Measurements from ENCODE around the gene INSRR. TPM values are rescaled to one million over a fixed set of nuclear protein-coding genes. Genes with fewer than 3 reads are reported as not detected.

INSRR gene
- total RNA-seq, 1 experiment from 2014 or later, result 0.11 TPM

- TF ChIP-seq, protein P1, sequence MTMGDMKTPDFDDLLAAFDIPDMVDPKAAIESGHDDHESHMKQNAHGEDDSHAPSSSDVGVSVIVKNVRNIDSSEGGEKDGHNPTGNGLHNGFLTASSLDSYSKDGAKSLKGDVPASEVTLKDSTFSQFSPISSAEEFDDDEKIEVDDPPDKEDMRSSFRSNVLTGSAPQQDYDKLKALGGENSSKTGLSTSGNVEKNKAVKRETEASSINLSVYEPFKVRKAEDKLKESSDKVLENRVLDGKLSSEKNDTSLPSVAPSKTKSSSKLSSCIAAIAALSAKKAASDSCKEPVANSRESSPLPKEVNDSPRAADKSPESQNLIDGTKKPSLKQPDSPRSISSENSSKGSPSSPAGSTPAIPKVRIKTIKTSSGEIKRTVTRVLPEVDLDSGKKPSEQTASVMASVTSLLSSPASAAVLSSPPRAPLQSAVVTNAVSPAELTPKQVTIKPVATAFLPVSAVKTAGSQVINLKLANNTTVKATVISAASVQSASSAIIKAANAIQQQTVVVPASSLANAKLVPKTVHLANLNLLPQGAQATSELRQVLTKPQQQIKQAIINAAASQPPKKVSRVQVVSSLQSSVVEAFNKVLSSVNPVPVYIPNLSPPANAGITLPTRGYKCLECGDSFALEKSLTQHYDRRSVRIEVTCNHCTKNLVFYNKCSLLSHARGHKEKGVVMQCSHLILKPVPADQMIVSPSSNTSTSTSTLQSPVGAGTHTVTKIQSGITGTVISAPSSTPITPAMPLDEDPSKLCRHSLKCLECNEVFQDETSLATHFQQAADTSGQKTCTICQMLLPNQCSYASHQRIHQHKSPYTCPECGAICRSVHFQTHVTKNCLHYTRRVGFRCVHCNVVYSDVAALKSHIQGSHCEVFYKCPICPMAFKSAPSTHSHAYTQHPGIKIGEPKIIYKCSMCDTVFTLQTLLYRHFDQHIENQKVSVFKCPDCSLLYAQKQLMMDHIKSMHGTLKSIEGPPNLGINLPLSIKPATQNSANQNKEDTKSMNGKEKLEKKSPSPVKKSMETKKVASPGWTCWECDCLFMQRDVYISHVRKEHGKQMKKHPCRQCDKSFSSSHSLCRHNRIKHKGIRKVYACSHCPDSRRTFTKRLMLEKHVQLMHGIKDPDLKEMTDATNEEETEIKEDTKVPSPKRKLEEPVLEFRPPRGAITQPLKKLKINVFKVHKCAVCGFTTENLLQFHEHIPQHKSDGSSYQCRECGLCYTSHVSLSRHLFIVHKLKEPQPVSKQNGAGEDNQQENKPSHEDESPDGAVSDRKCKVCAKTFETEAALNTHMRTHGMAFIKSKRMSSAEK (CRISPR knock-in tag; IDR thresholded peaks at IDR 0.05; ENCODE audit: borderline replicate concordance), result no peak
- TF ChIP-seq, protein P2, sequence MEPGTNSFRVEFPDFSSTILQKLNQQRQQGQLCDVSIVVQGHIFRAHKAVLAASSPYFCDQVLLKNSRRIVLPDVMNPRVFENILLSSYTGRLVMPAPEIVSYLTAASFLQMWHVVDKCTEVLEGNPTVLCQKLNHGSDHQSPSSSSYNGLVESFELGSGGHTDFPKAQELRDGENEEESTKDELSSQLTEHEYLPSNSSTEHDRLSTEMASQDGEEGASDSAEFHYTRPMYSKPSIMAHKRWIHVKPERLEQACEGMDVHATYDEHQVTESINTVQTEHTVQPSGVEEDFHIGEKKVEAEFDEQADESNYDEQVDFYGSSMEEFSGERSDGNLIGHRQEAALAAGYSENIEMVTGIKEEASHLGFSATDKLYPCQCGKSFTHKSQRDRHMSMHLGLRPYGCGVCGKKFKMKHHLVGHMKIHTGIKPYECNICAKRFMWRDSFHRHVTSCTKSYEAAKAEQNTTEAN (CRISPR knock-in tag; IDR thresholded peaks at IDR 0.05), result peak; percentile 64; the same call in 1 of the 2 replicates
- TF ChIP-seq ZNF121 (CRISPR knock-in tag; IDR thresholded peaks at IDR 0.05) (0 out of 2 replicates have a peak, but pooled peaks have one; percentile 20), TEAD1 (CRISPR knock-in tag; IDR thresholded peaks at IDR 0.05) (peak; percentile 89), ZNF671 (CRISPR knock-in tag; IDR thresholded peaks at IDR 0.05) (no peak), ZNF396 (CRISPR knock-in tag; IDR thresholded peaks at IDR 0.05; ENCODE audit: borderline replicate concordance) (no peak), CREM (CRISPR knock-in tag; IDR thresholded peaks at IDR 0.05) (peak; percentile 64), ZNF138 (CRISPR knock-in tag; conservative IDR thresholded peaks at IDR 0.05) (peak; percentile 75; the same call in 1 of the 2 replicates), RORB (CRISPR knock-in tag; IDR thresholded peaks at IDR 0.05) (no peak), NR2C2 (CRISPR knock-in tag; IDR thresholded peaks at IDR 0.05) (no peak), EMX1 (CRISPR knock-in tag; IDR thresholded peaks at IDR 0.05) (no peak), ZNF232 (CRISPR knock-in tag; IDR thresholded peaks at IDR 0.05) (peak; percentile 81), ZBTB21 (CRISPR knock-in tag; IDR thresholded peaks at IDR 0.05; ENCODE audit: borderline replicate concordance) (no peak; the same call in 1 of the 2 replicates)
Measured at GRCh38 chr1:156813750-156814570, 45.0 kb downstream of the INSRR start (continued).

GRCh38 chr1:156813298-156813697, 45.6 kb downstream of the INSRR start:
- Mint-ChIP-seq H3K4me3 (peak overlapping the region; percentile 62), H3K36me3 (peaks cover 5% of the 10 kb centered on the region; the same call in 1 of the 2 replicates), H3K4me1 (peaks cover 22% of the 10 kb centered on the region), H3K27me3 (ENCODE audit: low read depth) (peaks cover 59% of the 10 kb centered on the region), H3K27ac (no peak overlapping the region), H3K9me3 (no peaks in the 10 kb centered on the region)
- CTCF ChIA-PET, result interaction anchor here (0.6 to 3.5 kb wide), 20 partner anchors 9 to 136 kb away, joined by 3 to 36 read pairs (median 6); partner anchors contain the start of genes CRABP2, INSRR, LRRC71 and NES
- POLR2A ChIA-PET, result interaction anchor here (0.6 to 1.1 kb wide), 2 partner anchors 44 to 512 kb away, joined by 3 read pairs; no protein-coding TSS in a partner anchor
- TF ChIP-seq GABPB1 (CRISPR knock-in tag; IDR thresholded peaks at IDR 0.05), result no peak
- DNase-seq (ENCODE audit: low spot score), result no peak
- ATAC-seq, result no peak

GRCh38 chr1:156812293-156812990, 46.5 kb downstream of the INSRR start:
- Mint-ChIP-seq H3K27ac (no peak overlapping the region), H3K4me1 (peaks cover 22% of the 10 kb centered on the region), H3K27me3 (ENCODE audit: low read depth) (peaks cover 59% of the 10 kb centered on the region), H3K36me3 (peaks cover 5% of the 10 kb centered on the region; the same call in 1 of the 2 replicates), H3K9me3 (no peaks in the 10 kb centered on the region), H3K4me3 (no peak overlapping the region)
- ChIA-PET CTCF (interaction anchor here (1.2 to 3.5 kb wide), 3 partner anchors 47 to 123 kb away, joined by 3 to 17 read pairs (median 13); partner anchors contain the start of gene INSRR), POLR2A (interaction anchor here (0.6 kb wide), 1 partner anchor 511 kb away, joined by 3 read pairs; no protein-coding TSS in a partner anchor)
- DNase-seq (ENCODE audit: low spot score), result no peak
- no peak for ATAC-seq
- TF ChIP-seq, protein P3, sequence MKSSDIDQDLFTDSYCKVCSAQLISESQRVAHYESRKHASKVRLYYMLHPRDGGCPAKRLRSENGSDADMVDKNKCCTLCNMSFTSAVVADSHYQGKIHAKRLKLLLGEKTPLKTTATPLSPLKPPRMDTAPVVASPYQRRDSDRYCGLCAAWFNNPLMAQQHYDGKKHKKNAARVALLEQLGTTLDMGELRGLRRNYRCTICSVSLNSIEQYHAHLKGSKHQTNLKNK (CRISPR knock-in tag; IDR thresholded peaks at IDR 0.05), result no peak
- TF ChIP-seq ZNF416 (CRISPR knock-in tag; IDR thresholded peaks at IDR 0.05), result no peak
- TF ChIP-seq PRRX2 (CRISPR knock-in tag; IDR thresholded peaks at IDR 0.05), result no peak
- peak; percentile 73 for TF ChIP-seq GTF2I (CRISPR knock-in tag; conservative IDR thresholded peaks at IDR 0.05)
- TF ChIP-seq ZNF423 (CRISPR knock-in tag; IDR thresholded peaks at IDR 0.05), result no peak
- TF ChIP-seq ESRRA (CRISPR knock-in tag; IDR thresholded peaks at IDR 0.05; ENCODE audit: borderline replicate concordance), result no peak
